Vagina (tissue), 2 donors: ENCODE results near the gene ZNF688. TPM values are rescaled to one million over a fixed set of nuclear protein-coding genes. Genes with fewer than 3 reads are reported as not detected.
A peak's percentile ranks its signal among the peaks of the same experiment; 100 is the strongest.
"Not testable (repeated sequence)": the region's sequence is repeated elsewhere in the genome, so short reads cannot be mapped to it uniquely, and the experiment has no call there.

ENCODE experiments used
- DNase-seq, 2 donors: peaks; one replicate each; pipeline ENCODE4 v3.0.0-alpha.2; 2017; ENCODE audit errors: extremely low spot score in 2 of 2
- H3K27ac ChIP-seq: fragments of 200-600 bp; sonication (generic); one replicate; pipeline ENCODE4 v1.5.1; 2019
- H3K27me3 ChIP-seq: fragments of 200-600 bp; sonication (generic); one replicate; pipeline ENCODE4 v1.5.1; 2019
- H3K36me3 ChIP-seq, 2 donors: fragments of 200-600 bp; sonication (generic); one replicate each; pipeline ENCODE4 v1.5.1; 2017 to 2019
- H3K4me1 ChIP-seq: fragments of 200-600 bp; sonication (generic); one replicate; pipeline ENCODE4 v1.5.1; 2019
- H3K4me3 ChIP-seq, 2 donors: fragments of 200-600 bp; sonication (generic); 1 replicate in 1 of 2; 2 replicates in 1 of 2; pipeline ENCODE4 v1.5.1; 2016 to 2019
- H3K9me3 ChIP-seq: fragments of 200-600 bp; sonication (generic); one replicate; pipeline ENCODE4 v1.5.1; 2019
- CTCF ChIP-seq, 3 experiments: fragments of 450-650 bp in 2 of 3; fragments of 200-600 bp in 1 of 3; sonication (generic) in 1 of 3; IDR thresholded peaks; one replicate each; pipeline ENCODE4 v1.5.1; 2017 to 2019; ENCODE audit warnings: antibody characterized with exemption in 3 of 3, mild to moderate bottlenecking in 2 of 3, moderate library complexity in 2 of 3
- POLR2A ChIP-seq, 2 donors: fragments of 450-650 bp; IDR thresholded peaks; one replicate each; pipeline ENCODE4 v1.6.1; 2017; ENCODE audit warnings: antibody characterized with exemption in 2 of 2, mild to moderate bottlenecking in 2 of 2, moderate library complexity in 2 of 2
- POLR2AphosphoS5 ChIP-seq, 2 donors: sonication (generic); formaldehyde crosslinking; IDR thresholded peaks; one replicate each; pipeline ENCODE4 v1.9.0; 2017; ENCODE audit warnings: antibody characterized with exemption in 2 of 2, mild to moderate bottlenecking in 2 of 2, low read depth in 1 of 2; ENCODE audit not compliant: insufficient read depth in 1 of 2
- intact Hi-C: fragments of 100-400 bp; cut with DNase I; formaldehyde crosslinking; loops from one replicate; pipeline ENCODE4 v1.15.1; 2023
- total RNA-seq: library from RNA; depleted of rRNA; stranded (reverse); fragments of >200 nt; gene quantifications from one replicate; pipeline ENCODE4 v1.2.3, GENCODE V29; 2016

The ZNF688 gene
- total RNA-seq, 1 donor from 2014 or later = 20.1 TPM

- intact Hi-C loops = loop anchor here (5.0 to 10.0 kb wide), 3 partner anchors 46 to 462 kb away; partner anchors contain the start of genes PPP4C, SEPHS2 and ZNF785
- Histone ChIP-seq H3K9me3 (no peaks in the 10 kb centered on the region), H3K4me3 (no peak overlapping the region), H3K27me3 (no peaks in the 10 kb centered on the region), H3K27ac (no peak overlapping the region), H3K36me3 (no peaks in the 10 kb centered on the region), H3K4me1 (peaks cover 15% of the 10 kb centered on the region)
- TF ChIP-seq POLR2A (IDR thresholded peaks at IDR 0.05) (no peak), CTCF (IDR thresholded peaks at IDR 0.05) (no peak), POLR2AphosphoS5 (IDR thresholded peaks at IDR 0.05; ENCODE audit: insufficient read depth in 1 of 2, low read depth in 1 of 2) (no peak)
- no peak for DNase-seq
These were observed 32.2 kb downstream of the ZNF688 start for GRCh38 chr16:30539000-30539964.

GRCh38 chr16:30536391-30537024 lies 35.0 kb downstream of the ZNF688 start:
- intact Hi-C loops = loop anchor here (5.0 to 10.0 kb wide), 3 partner anchors 48 to 459 kb away; partner anchors contain the start of genes PPP4C, SEPHS2 and ZNF785

GRCh38 chr16:30535777-30536190 lies 35.7 kb downstream of the ZNF688 start:
- H3K36me3 ChIP-seq = peaks cover 0 to 10% of the 10 kb centered on the region in 2 donors
- DNase-seq = no peak
- intact Hi-C loops = loop anchor here (2.0 to 10.0 kb wide), 4 partner anchors 23 to 458 kb away; partner anchors contain the start of genes PPP4C, SEPHS2, ZNF764 and ZNF785

More at GRCh38 chr16:30536391-30537024, 35.0 kb downstream of the ZNF688 start:
- H3K4me3 ChIP-seq, H3K27ac ChIP-seq, DNase-seq, H3K27me3 ChIP-seq, H3K9me3 ChIP-seq: not testable (repeated sequence)
- Histone ChIP-seq H3K4me1 (peaks cover 32% of the 10 kb centered on the region), H3K36me3 (peaks cover 0 to 10% of the 10 kb centered on the region in 2 donors)

GRCh38 chr16:30535106-30535776 lies 36.3 kb downstream of the ZNF688 start:
- peaks cover 38% of the 10 kb centered on the region for H3K4me1 ChIP-seq
- no peaks in the 10 kb centered on the region for H3K9me3 ChIP-seq
- no peak for DNase-seq
- H3K27ac ChIP-seq = peak overlapping the region; percentile 92
- TF ChIP-seq CTCF (IDR thresholded peaks at IDR 0.05) (no peak), POLR2AphosphoS5 (IDR thresholded peaks at IDR 0.05; ENCODE audit: insufficient read depth in 1 of 2, low read depth in 1 of 2) (peak in 1 of 2 donors; percentile 50), POLR2A (IDR thresholded peaks at IDR 0.05) (no peak)
- peaks cover 0 to 10% of the 10 kb centered on the region in 2 donors for H3K36me3 ChIP-seq
- H3K4me3 ChIP-seq = peak overlapping the region; percentile 90 to 92
- no peaks in the 10 kb centered on the region for H3K27me3 ChIP-seq
- intact Hi-C loops = loop anchor here (2.0 to 10.0 kb wide), 4 partner anchors 24 to 458 kb away; partner anchors contain the start of genes PPP4C, SEPHS2, ZNF764 and ZNF785

More at GRCh38 chr16:30535777-30536190, 35.7 kb downstream of the ZNF688 start:
- TF ChIP-seq POLR2A (IDR thresholded peaks at IDR 0.05) (no peak), POLR2AphosphoS5 (IDR thresholded peaks at IDR 0.05; ENCODE audit: insufficient read depth in 1 of 2, low read depth in 1 of 2) (no peak), CTCF (IDR thresholded peaks at IDR 0.05) (peak; percentile 32 to 41 (median 34))
- Histone ChIP-seq H3K4me1 (peaks cover 33% of the 10 kb centered on the region), H3K9me3 (no peaks in the 10 kb centered on the region), H3K27me3 (no peaks in the 10 kb centered on the region), H3K27ac (peak overlapping the region; percentile 92), H3K4me3 (peak overlapping the region; percentile 90 to 92)
